ENCODE results near the gene HSPA1L. TPM values are rescaled to one million over a fixed set of nuclear protein-coding genes. Genes with fewer than 3 reads are reported as not detected.

Gene HSPA1L
- total and polyA plus RNA-seq, 10 of the 15 experiments (the other 5 are each of a cell fraction or from before 2014, with no cell fraction given): 0.69 to 2.5 (median 1.5) TPM

GRCh38 chr6:31799781-31800180 is 15.3 kb downstream of the HSPA1L start (continued):
- TF ChIP-seq NFYB (IDR thresholded peaks at IDR 0.05; ENCODE audit: insufficient read depth, low read depth, low read length) (no peak), BCLAF1 (IDR thresholded peaks at IDR 0.05) (no peak), RAD51 (IDR thresholded peaks at IDR 0.05) (no peak), NRF1 (conservative IDR thresholded peaks at IDR 0.05; ENCODE audit: low read depth, low read length) (no peak), FOXM1 (IDR thresholded peaks at IDR 0.05; ENCODE audit: low read depth, low read length) (no peak), ZBED1 (IDR thresholded peaks at IDR 0.05; ENCODE audit: borderline replicate concordance) (no peak), EZH2 (IDR thresholded peaks at IDR 0.05; ENCODE audit: borderline replicate concordance, control insufficient read depth, low read depth, low read length) (no peak)
- TF ChIP-seq, protein P1, sequence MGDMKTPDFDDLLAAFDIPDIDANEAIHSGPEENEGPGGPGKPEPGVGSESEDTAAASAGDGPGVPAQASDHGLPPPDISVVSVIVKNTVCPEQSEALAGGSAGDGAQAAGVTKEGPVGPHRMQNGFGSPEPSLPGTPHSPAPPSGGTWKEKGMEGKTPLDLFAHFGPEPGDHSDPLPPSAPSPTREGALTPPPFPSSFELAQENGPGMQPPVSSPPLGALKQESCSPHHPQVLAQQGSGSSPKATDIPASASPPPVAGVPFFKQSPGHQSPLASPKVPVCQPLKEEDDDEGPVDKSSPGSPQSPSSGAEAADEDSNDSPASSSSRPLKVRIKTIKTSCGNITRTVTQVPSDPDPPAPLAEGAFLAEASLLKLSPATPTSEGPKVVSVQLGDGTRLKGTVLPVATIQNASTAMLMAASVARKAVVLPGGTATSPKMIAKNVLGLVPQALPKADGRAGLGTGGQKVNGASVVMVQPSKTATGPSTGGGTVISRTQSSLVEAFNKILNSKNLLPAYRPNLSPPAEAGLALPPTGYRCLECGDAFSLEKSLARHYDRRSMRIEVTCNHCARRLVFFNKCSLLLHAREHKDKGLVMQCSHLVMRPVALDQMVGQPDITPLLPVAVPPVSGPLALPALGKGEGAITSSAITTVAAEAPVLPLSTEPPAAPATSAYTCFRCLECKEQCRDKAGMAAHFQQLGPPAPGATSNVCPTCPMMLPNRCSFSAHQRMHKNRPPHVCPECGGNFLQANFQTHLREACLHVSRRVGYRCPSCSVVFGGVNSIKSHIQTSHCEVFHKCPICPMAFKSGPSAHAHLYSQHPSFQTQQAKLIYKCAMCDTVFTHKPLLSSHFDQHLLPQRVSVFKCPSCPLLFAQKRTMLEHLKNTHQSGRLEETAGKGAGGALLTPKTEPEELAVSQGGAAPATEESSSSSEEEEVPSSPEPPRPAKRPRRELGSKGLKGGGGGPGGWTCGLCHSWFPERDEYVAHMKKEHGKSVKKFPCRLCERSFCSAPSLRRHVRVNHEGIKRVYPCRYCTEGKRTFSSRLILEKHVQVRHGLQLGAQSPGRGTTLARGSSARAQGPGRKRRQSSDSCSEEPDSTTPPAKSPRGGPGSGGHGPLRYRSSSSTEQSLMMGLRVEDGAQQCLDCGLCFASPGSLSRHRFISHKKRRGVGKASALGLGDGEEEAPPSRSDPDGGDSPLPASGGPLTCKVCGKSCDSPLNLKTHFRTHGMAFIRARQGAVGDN (IDR thresholded peaks at IDR 0.05): no peak
- TF ChIP-seq, protein P2, sequence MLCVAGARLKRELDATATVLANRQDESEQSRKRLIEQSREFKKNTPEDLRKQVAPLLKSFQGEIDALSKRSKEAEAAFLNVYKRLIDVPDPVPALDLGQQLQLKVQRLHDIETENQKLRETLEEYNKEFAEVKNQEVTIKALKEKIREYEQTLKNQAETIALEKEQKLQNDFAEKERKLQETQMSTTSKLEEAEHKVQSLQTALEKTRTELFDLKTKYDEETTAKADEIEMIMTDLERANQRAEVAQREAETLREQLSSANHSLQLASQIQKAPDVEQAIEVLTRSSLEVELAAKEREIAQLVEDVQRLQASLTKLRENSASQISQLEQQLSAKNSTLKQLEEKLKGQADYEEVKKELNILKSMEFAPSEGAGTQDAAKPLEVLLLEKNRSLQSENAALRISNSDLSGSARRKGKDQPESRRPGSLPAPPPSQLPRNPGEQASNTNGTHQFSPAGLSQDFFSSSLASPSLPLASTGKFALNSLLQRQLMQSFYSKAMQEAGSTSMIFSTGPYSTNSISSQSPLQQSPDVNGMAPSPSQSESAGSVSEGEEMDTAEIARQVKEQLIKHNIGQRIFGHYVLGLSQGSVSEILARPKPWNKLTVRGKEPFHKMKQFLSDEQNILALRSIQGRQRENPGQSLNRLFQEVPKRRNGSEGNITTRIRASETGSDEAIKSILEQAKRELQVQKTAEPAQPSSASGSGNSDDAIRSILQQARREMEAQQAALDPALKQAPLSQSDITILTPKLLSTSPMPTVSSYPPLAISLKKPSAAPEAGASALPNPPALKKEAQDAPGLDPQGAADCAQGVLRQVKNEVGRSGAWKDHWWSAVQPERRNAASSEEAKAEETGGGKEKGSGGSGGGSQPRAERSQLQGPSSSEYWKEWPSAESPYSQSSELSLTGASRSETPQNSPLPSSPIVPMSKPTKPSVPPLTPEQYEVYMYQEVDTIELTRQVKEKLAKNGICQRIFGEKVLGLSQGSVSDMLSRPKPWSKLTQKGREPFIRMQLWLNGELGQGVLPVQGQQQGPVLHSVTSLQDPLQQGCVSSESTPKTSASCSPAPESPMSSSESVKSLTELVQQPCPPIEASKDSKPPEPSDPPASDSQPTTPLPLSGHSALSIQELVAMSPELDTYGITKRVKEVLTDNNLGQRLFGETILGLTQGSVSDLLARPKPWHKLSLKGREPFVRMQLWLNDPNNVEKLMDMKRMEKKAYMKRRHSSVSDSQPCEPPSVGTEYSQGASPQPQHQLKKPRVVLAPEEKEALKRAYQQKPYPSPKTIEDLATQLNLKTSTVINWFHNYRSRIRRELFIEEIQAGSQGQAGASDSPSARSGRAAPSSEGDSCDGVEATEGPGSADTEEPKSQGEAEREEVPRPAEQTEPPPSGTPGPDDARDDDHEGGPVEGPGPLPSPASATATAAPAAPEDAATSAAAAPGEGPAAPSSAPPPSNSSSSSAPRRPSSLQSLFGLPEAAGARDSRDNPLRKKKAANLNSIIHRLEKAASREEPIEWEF (IDR thresholded peaks at IDR 0.05; ENCODE audit: insufficient replicate concordance, low read depth, low read length): no peak
- TF ChIP-seq, protein P3, sequence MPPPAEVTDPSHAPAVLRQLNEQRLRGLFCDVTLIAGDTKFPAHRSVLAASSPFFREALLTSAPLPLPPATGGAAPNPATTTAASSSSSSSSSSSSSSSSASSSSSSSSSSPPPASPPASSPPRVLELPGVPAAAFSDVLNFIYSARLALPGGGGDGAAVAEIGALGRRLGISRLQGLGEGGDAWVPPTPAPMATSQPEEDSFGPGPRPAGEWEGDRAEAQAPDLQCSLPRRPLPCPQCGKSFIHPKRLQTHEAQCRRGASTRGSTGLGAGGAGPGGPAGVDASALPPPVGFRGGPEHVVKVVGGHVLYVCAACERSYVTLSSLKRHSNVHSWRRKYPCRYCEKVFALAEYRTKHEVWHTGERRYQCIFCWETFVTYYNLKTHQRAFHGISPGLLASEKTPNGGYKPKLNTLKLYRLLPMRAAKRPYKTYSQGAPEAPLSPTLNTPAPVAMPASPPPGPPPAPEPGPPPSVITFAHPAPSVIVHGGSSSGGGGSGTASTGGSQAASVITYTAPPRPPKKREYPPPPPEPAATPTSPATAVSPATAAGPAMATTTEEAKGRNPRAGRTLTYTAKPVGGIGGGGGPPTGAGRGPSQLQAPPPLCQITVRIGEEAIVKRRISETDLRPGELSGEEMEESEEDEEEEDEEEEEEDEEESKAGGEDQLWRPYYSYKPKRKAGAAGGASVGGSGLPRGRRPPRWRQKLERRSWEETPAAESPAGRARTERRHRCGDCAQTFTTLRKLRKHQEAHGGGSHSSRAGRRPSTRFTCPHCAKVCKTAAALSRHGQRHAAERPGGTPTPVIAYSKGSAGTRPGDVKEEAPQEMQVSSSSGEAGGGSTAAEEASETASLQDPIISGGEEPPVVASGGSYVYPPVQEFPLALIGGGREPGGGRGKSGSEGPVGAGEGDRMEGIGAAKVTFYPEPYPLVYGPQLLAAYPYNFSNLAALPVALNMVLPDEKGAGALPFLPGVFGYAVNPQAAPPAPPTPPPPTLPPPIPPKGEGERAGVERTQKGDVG (CRISPR knock-in tag; IDR thresholded peaks at IDR 0.05): no peak

Data from GM12878 (cell line).